Vagina (tissue), 2 donors: Measurements from ENCODE around the gene NLGN2.

Source experiments
- POLR2A ChIP-seq, 2 donors: fragments of 450-650 bp; IDR thresholded peaks; one replicate each; pipeline ENCODE4 v1.6.1; 2017; ENCODE audit warnings: antibody characterized with exemption in 2 of 2, mild to moderate bottlenecking in 2 of 2, moderate library complexity in 2 of 2
- POLR2AphosphoS5 ChIP-seq, 2 donors: sonication (generic); formaldehyde crosslinking; IDR thresholded peaks; one replicate each; pipeline ENCODE4 v1.9.0; 2017; ENCODE audit warnings: antibody characterized with exemption in 2 of 2, mild to moderate bottlenecking in 2 of 2, low read depth in 1 of 2; ENCODE audit not compliant: insufficient read depth in 1 of 2
- TF ChIP-seq, protein P1 (sequence below), 3 experiments: fragments of 450-650 bp in 2 of 3; fragments of 200-600 bp in 1 of 3; sonication (generic) in 1 of 3; IDR thresholded peaks; one replicate each; pipeline ENCODE4 v1.5.1; 2017 to 2019; ENCODE audit warnings: antibody characterized with exemption in 3 of 3, mild to moderate bottlenecking in 2 of 3, moderate library complexity in 2 of 3

- TF ChIP-seq, protein P1, sequence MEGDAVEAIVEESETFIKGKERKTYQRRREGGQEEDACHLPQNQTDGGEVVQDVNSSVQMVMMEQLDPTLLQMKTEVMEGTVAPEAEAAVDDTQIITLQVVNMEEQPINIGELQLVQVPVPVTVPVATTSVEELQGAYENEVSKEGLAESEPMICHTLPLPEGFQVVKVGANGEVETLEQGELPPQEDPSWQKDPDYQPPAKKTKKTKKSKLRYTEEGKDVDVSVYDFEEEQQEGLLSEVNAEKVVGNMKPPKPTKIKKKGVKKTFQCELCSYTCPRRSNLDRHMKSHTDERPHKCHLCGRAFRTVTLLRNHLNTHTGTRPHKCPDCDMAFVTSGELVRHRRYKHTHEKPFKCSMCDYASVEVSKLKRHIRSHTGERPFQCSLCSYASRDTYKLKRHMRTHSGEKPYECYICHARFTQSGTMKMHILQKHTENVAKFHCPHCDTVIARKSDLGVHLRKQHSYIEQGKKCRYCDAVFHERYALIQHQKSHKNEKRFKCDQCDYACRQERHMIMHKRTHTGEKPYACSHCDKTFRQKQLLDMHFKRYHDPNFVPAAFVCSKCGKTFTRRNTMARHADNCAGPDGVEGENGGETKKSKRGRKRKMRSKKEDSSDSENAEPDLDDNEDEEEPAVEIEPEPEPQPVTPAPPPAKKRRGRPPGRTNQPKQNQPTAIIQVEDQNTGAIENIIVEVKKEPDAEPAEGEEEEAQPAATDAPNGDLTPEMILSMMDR (IDR thresholded peaks at IDR 0.05): no peak
- TF ChIP-seq POLR2A (IDR thresholded peaks at IDR 0.05) (no peak), POLR2AphosphoS5 (IDR thresholded peaks at IDR 0.05; ENCODE audit: insufficient read depth in 1 of 2, low read depth in 1 of 2) (no peak)
Observed at GRCh38 chr17:7374353-7374752, 33.3 kb upstream of the NLGN2 start.
